Gastrocnemius medialis (tissue), 4 donors: ENCODE data around the gene LCLAT1. TPM values are rescaled to one million over a fixed set of nuclear protein-coding genes. Genes with fewer than 3 reads are reported as not detected.

ENCODE experiments used
- ATAC-seq, 2 donors: fragments of 150-250 bp; one replicate each; pipeline ENCODE4 v1.9.1; 2016
- DNase-seq, 2 donors: peaks; one replicate each; pipeline ENCODE4 v3.0.0-alpha.2; 2019
- H3K27ac ChIP-seq, 4 donors: fragments of 200-600 bp; sonication (generic); 1 replicate in 1 of 4; 2 replicates in 3 of 4; pipeline ENCODE4 v1.5.1; 2016 to 2018; ENCODE audit warnings: mild to moderate bottlenecking in 2 of 4, moderate library complexity in 1 of 4
- H3K27me3 ChIP-seq, 3 donors: fragments of 200-600 bp; sonication (generic) in 2 of 3; 1 replicate in 1 of 3; 2 replicates in 2 of 3; pipeline versions ENCODE4 v1.5.1 to v1.6.0; 2016 to 2019; ENCODE audit warnings: mild to moderate bottlenecking in 1 of 3, moderate library complexity in 1 of 3
- H3K36me3 ChIP-seq, 2 donors: fragments of 200-600 bp; sonication (generic) in 1 of 2; one replicate each; pipeline ENCODE4 v1.5.1; 2017 to 2018
- H3K4me1 ChIP-seq, 2 donors: fragments of 200-600 bp; sonication (generic) in 1 of 2; one replicate each; pipeline ENCODE4 v1.5.1; 2016 to 2017; ENCODE audit warnings: mild to moderate bottlenecking in 2 of 2
- H3K4me3 ChIP-seq, 4 donors: fragments of 200-600 bp; sonication (generic) in 3 of 4; 1 replicate in 1 of 4; 2 replicates in 3 of 4; pipeline ENCODE4 v1.5.1; 2016 to 2019; ENCODE audit warnings: mild to moderate bottlenecking in 2 of 4
- H3K9me3 ChIP-seq, 3 donors: fragments of 200-600 bp; sonication (generic) in 2 of 3; 1 replicate in 1 of 3; 2 replicates in 2 of 3; pipeline ENCODE4 v1.5.1; 2016 to 2019
- CTCF ChIP-seq, 5 experiments: fragments of 450-650 bp in 3 of 5; fragments of 200-600 bp in 2 of 5; sonication (generic) in 2 of 5; IDR thresholded peaks in 4 of 5; conservative IDR thresholded peaks in 1 of 5; 1 replicate in 4 of 5; 2 replicates in 1 of 5; pipeline ENCODE4 v1.5.1; 2016 to 2019; ENCODE audit warnings: antibody characterized with exemption in 5 of 5, mild to moderate bottlenecking in 3 of 5, moderate library complexity in 3 of 5
- POLR2A ChIP-seq, 2 donors: fragments of 450-650 bp; IDR thresholded peaks; one replicate each; pipeline ENCODE4 v1.6.1; 2017; ENCODE audit warnings: antibody characterized with exemption in 2 of 2, mild to moderate bottlenecking in 2 of 2, moderate library complexity in 2 of 2
- in situ Hi-C, 4 donors: fragments of 200-750 bp; cut with MboI; loops; one replicate each; pipeline versions ENCODE4 v1.15.0 to v1.8.0; 2017; ENCODE audit warnings: low sequenced_read_pairs in 4 of 4
- intact Hi-C: fragments of 100-400 bp; cut with DNase I; formaldehyde crosslinking; loops from one replicate; pipeline ENCODE4 v1.15.1; 2023; ENCODE audit warnings: low total_unique reads
- total RNA-seq, 4 donors: library from RNA; depleted of rRNA; stranded (reverse); fragments of >200 nt; gene quantifications; one replicate each; pipeline versions ENCODE4 v1.1.0 to v1.2.3, GENCODE V29; 2016

Gene LCLAT1
- total RNA-seq, 4 donors from 2014 or later = 4.3 to 14.5 (median 11.3) TPM

- in situ Hi-C loops (no loop called here), intact Hi-C loops (no loop called here)
- Histone ChIP-seq H3K27me3 (no peaks in the 10 kb centered on the region), H3K9me3 (no peaks in the 10 kb centered on the region), H3K36me3 (no peaks in the 10 kb centered on the region), H3K4me3 (no peak overlapping the region), H3K4me1 (no peaks in the 10 kb centered on the region), H3K27ac (no peak overlapping the region)
- ATAC-seq (no peak), DNase-seq (no peak)
- TF ChIP-seq CTCF (IDR thresholded peaks at IDR 0.05 in 4 of 5, conservative IDR thresholded peaks at IDR 0.05 in 1 of 5) (no peak), POLR2A (IDR thresholded peaks at IDR 0.05) (no peak)
Observed at GRCh38 chr2:30673127-30673526, 226.1 kb downstream of the LCLAT1 start.

- Histone ChIP-seq H3K4me1 (no peaks in the 10 kb centered on the region), H3K36me3 (no peaks in the 10 kb centered on the region), H3K27me3 (no peaks in the 10 kb centered on the region), H3K9me3 (no peaks in the 10 kb centered on the region), H3K27ac (no peak overlapping the region), H3K4me3 (no peak overlapping the region)
- intact Hi-C loops (no loop called here), in situ Hi-C loops (no loop called here)
- ATAC-seq (no peak), DNase-seq (no peak)
- TF ChIP-seq CTCF (IDR thresholded peaks at IDR 0.05 in 4 of 5, conservative IDR thresholded peaks at IDR 0.05 in 1 of 5) = no peak
- TF ChIP-seq POLR2A (IDR thresholded peaks at IDR 0.05) = no peak
Observed at GRCh38 chr2:30675758-30676157, 228.7 kb downstream of the LCLAT1 start.

- Histone ChIP-seq H3K27ac (no peak overlapping the region), H3K27me3 (no peaks in the 10 kb centered on the region), H3K4me1 (no peaks in the 10 kb centered on the region), H3K9me3 (no peaks in the 10 kb centered on the region), H3K36me3 (no peaks in the 10 kb centered on the region), H3K4me3 (no peak overlapping the region)
- DNase-seq (no peak), ATAC-seq (no peak)
- TF ChIP-seq CTCF (IDR thresholded peaks at IDR 0.05 in 4 of 5, conservative IDR thresholded peaks at IDR 0.05 in 1 of 5) (no peak), POLR2A (IDR thresholded peaks at IDR 0.05) (no peak)
- intact Hi-C loops = no loop called here
- in situ Hi-C loops = no loop called here
Observed at GRCh38 chr2:30677231-30677630, 230.2 kb downstream of the LCLAT1 start.

GRCh38 chr2:30677861-30678385 is 230.9 kb downstream of the LCLAT1 start:
- no peaks in the 10 kb centered on the region for H3K36me3 ChIP-seq
- DNase-seq (no peak), ATAC-seq (no peak)
- no peaks in the 10 kb centered on the region for H3K27me3 ChIP-seq
- H3K27ac ChIP-seq = no peak overlapping the region
- intact Hi-C loops = no loop called here
- TF ChIP-seq CTCF (IDR thresholded peaks at IDR 0.05 in 4 of 5, conservative IDR thresholded peaks at IDR 0.05 in 1 of 5) (no peak), POLR2A (IDR thresholded peaks at IDR 0.05) (no peak)
- in situ Hi-C loops = no loop called here
- H3K4me1 ChIP-seq = no peaks in the 10 kb centered on the region
- H3K9me3 ChIP-seq = no peaks in the 10 kb centered on the region
- H3K4me3 ChIP-seq = no peak overlapping the region
